PC-3 (cell line): ENCODE measurements around the gene CCL8.

Experiments used
- CTCF ChIP-seq: fragments of 300-600 bp; sonication (generic); conservative IDR thresholded peaks from 2 replicates; pipeline ENCODE4 v1.5.1; 2017; ENCODE audit warnings: antibody characterized with exemption, low read depth, mild to moderate bottlenecking, low read length
- EZH2 ChIP-seq: fragments of 300-600 bp; sonication (generic); IDR thresholded peaks from one replicate; pipeline ENCODE4 v1.6.1; 2017; ENCODE audit warnings: antibody characterized with exemption, mild to moderate bottlenecking, low read length; ENCODE audit not compliant: unreplicated experiment

DNA sequence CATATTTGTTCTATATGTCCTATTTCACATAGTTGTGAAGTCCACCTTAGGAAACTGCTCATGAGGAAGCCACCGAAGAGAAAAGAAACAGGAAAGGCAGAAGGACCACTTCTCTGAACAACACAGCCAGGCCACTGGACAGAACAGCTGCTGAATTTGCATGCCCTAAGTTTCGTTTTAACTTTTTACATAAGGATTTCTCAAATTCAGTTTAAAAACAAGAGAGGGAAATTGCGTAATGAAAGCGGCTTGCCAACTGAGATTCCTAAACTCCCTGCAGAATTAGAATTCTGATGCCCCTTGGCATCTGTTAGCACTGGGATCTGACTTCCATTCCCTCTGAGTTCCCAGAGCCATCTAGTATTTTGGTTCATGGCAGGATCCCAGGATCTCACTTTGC, 5.0 kb upstream of the CCL8 start:
- TF ChIP-seq CTCF: no peak
- TF ChIP-seq EZH2: no peak
